Osteoblast (primary cell): ENCODE measurements around the gene FRMD4A. TPM values are rescaled to one million over a fixed set of nuclear protein-coding genes. Genes with fewer than 3 reads are reported as not detected.

ENCODE experiments used
- DNase-seq: peaks from one replicate; pipeline ENCODE4 v3.0.0; 2011; ENCODE audit warnings: low spot score, mixed read lengths; ENCODE audit not compliant: insufficient read length; ENCODE audit errors: missing footprints
- H2AFZ ChIP-seq: 2 replicates; pipeline ENCODE4 v1.6.0; 2011; ENCODE audit warnings: mild to moderate bottlenecking, low read length
- H3K27ac ChIP-seq: 2 replicates; pipeline ENCODE4 v1.5.1; 2011; ENCODE audit warnings: mild to moderate bottlenecking, low read depth, low read length, moderate library complexity
- H3K27me3 ChIP-seq: 2 replicates; pipeline ENCODE4 v1.6.0; 2012; ENCODE audit warnings: mild to moderate bottlenecking, control low read depth, inconsistent platforms, low read length, moderate library complexity; ENCODE audit not compliant: insufficient read depth
- H3K36me3 ChIP-seq: 2 replicates; pipeline ENCODE4 v1.5.1; 2011; ENCODE audit warnings: mild to moderate bottlenecking, low read length, control low read depth, moderate library complexity; ENCODE audit not compliant: insufficient read depth
- H3K4me1 ChIP-seq: 2 replicates; pipeline ENCODE4 v1.5.1; 2011; ENCODE audit warnings: mild to moderate bottlenecking, low read length, control low read depth, moderate library complexity; ENCODE audit not compliant: insufficient read depth
- H3K4me2 ChIP-seq: 2 replicates; pipeline ENCODE4 v1.6.0; 2011; ENCODE audit warnings: mild to moderate bottlenecking, low read length; ENCODE audit not compliant: insufficient read depth
- H3K4me3 ChIP-seq: fragments of 200-600 bp; sonication (generic); 3 replicates; pipeline ENCODE4 v1.5.1; 2012; ENCODE audit warnings: mild to moderate bottlenecking, low read length, inconsistent platforms; ENCODE audit not compliant: insufficient read depth
- H3K79me2 ChIP-seq: 2 replicates; pipeline ENCODE4 v1.6.0; 2012; ENCODE audit warnings: mild to moderate bottlenecking, low read length, control low read depth, inconsistent platforms; ENCODE audit not compliant: insufficient read depth
- H3K9me3 ChIP-seq: 2 replicates; pipeline ENCODE4 v1.5.1; 2011; ENCODE audit warnings: low read depth, low read length, control low read depth
- H4K20me1 ChIP-seq: 2 replicates; pipeline ENCODE4 v1.6.0; 2012; ENCODE audit warnings: mild to moderate bottlenecking, low read length, control low read depth; ENCODE audit not compliant: insufficient read depth
- total RNA-seq: library from RNA; depleted of rRNA; stranded (reverse); fragments of >200 nt; gene quantifications from 2 replicates; pipeline ENCODE4 v1.2.3, GENCODE V29; 2012
- TF ChIP-seq, protein P1 (sequence below): IDR thresholded peaks from 2 replicates; pipeline ENCODE4 v1.5.1; 2011; ENCODE audit warnings: mild to moderate bottlenecking, low read depth, low read length, moderate library complexity; ENCODE audit errors: extremely low read depth

Gene FRMD4A
- total RNA-seq, 1 donor = 41.3 TPM

GRCh38 chr10:14146025-14146424 is 184.7 kb downstream of the FRMD4A start:
- Histone ChIP-seq H3K27ac (no peak overlapping the region), H3K9me3 (no peaks in the 10 kb centered on the region), H4K20me1 (no peaks in the 10 kb centered on the region), H3K36me3 (no peaks in the 10 kb centered on the region), H3K4me2 (peak overlapping the region; percentile 36), H3K4me1 (no peaks in the 10 kb centered on the region), H3K4me3 (no peak overlapping the region), H2AFZ (no peak overlapping the region), H3K79me2 (no peaks in the 10 kb centered on the region), H3K27me3 (peaks cover 63% of the 10 kb centered on the region)
- no peak for DNase-seq
- TF ChIP-seq, protein P1, sequence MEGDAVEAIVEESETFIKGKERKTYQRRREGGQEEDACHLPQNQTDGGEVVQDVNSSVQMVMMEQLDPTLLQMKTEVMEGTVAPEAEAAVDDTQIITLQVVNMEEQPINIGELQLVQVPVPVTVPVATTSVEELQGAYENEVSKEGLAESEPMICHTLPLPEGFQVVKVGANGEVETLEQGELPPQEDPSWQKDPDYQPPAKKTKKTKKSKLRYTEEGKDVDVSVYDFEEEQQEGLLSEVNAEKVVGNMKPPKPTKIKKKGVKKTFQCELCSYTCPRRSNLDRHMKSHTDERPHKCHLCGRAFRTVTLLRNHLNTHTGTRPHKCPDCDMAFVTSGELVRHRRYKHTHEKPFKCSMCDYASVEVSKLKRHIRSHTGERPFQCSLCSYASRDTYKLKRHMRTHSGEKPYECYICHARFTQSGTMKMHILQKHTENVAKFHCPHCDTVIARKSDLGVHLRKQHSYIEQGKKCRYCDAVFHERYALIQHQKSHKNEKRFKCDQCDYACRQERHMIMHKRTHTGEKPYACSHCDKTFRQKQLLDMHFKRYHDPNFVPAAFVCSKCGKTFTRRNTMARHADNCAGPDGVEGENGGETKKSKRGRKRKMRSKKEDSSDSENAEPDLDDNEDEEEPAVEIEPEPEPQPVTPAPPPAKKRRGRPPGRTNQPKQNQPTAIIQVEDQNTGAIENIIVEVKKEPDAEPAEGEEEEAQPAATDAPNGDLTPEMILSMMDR = no peak

DNA sequence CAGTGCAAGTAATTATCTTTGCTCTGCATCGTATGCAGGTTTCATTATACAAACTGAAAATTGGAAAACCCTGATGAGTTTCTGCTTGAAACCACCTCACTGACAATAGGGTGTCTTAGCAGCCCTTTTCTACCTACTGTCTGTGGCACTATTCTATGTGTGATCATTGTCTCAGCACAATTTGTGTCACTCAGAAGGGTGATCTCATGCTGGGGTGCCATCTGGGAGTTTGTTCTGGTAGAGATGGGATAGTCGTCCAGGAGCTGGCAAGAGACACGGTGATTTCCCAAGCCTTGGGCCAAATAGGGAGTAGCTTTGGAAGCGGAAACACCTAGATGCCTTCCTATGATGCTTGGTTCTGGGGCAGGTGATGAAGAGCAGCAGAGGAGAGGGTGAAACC is 186.3 kb downstream of the FRMD4A start:
- Histone ChIP-seq H3K4me3 (no peak overlapping the region), H4K20me1 (no peaks in the 10 kb centered on the region), H3K36me3 (no peaks in the 10 kb centered on the region), H2AFZ (no peak overlapping the region), H3K27me3 (peaks cover 65% of the 10 kb centered on the region), H3K27ac (no peak overlapping the region), H3K79me2 (no peaks in the 10 kb centered on the region), H3K4me1 (no peaks in the 10 kb centered on the region), H3K4me2 (no peak overlapping the region), H3K9me3 (no peaks in the 10 kb centered on the region)
- peak; percentile 41 for DNase-seq
- TF ChIP-seq, protein P1 = no peak

DNA sequence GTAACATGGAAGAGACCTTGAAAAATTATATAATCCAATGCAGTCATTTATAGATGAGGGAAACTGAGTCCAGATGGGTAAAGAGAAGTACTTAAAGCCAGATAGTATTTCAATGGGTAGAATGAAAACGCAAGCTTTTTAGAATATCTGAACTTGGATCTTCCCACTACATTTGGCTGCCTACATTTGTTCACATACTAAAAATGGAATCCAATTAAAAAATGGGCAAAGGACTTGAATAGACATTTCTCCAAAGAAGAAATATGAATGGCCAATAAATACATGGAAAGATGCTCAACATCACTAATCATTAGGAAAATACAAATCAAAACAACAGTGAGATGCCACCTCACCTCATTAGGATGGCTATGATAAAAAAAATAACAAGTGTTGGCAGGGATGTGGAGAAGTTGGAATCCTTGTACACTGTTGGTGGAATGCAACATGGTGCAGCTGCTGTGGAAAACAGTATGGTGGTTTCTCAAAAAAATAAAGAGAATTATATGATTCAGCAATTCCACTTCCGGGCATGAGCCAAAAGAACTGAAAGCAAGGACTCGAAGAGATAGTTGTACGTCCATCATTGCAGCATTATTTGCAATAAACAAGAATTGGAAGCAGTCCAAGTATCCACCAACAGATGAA is 188.0 kb downstream of the FRMD4A start:
- TF ChIP-seq, protein P1 = no peak
- no peaks in the 10 kb centered on the region for H3K36me3 ChIP-seq
- H3K79me2 ChIP-seq = no peaks in the 10 kb centered on the region
- no peak overlapping the region for H3K4me3 ChIP-seq
- no peaks in the 10 kb centered on the region for H3K4me1 ChIP-seq
- peaks cover 62% of the 10 kb centered on the region for H3K27me3 ChIP-seq
- no peak overlapping the region for H3K4me2 ChIP-seq
- peak; percentile 56 for DNase-seq
- no peaks in the 10 kb centered on the region for H3K9me3 ChIP-seq
- no peaks in the 10 kb centered on the region for H4K20me1 ChIP-seq
- H3K27ac ChIP-seq = no peak overlapping the region
- H2AFZ ChIP-seq = no peak overlapping the region

DNA sequence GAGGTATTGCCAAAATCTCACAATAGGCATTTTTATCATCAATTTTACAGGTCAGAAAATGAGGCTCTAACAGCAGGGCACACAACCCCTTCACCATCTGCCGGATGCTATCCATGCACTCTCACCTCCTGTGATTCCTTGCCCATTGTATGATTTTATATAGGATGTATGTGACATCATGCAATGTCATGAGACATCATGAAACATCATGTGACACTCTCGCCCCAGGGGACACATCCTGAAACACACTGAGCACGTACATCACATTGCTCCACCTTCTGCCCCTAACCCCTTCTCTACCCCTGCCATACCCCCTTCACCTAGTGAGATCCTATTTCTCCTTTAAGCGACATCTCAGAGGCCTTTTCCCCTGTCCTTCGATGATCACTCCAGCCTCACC is 189.4 kb downstream of the FRMD4A start:
- Histone ChIP-seq H3K4me3 (no peak overlapping the region), H4K20me1 (no peaks in the 10 kb centered on the region), H3K4me1 (no peaks in the 10 kb centered on the region), H3K4me2 (no peak overlapping the region), H3K27ac (no peak overlapping the region), H3K9me3 (no peaks in the 10 kb centered on the region), H3K36me3 (no peaks in the 10 kb centered on the region), H2AFZ (no peak overlapping the region), H3K27me3 (peaks cover 66% of the 10 kb centered on the region), H3K79me2 (no peaks in the 10 kb centered on the region)
- no peak for DNase-seq
- TF ChIP-seq, protein P1 = no peak
